IPS-18a (cell line): ENCODE measurements around the gene SPEM2.
A peak's percentile ranks its signal among the peaks of the same experiment; 100 is the strongest.

Experiments
- H3K27ac ChIP-seq: one replicate; pipeline ENCODE4 v1.5.1; 2013; ENCODE audit warnings: low read length
- H3K27me3 ChIP-seq: one replicate; pipeline ENCODE4 v1.6.1; 2013; ENCODE audit warnings: mild to moderate bottlenecking, low read length; ENCODE audit not compliant: control insufficient read depth, insufficient read depth
- H3K36me3 ChIP-seq: one replicate; pipeline ENCODE4 v1.6.1; 2013; ENCODE audit warnings: low read depth, low read length; ENCODE audit not compliant: control insufficient read depth
- H3K4me1 ChIP-seq: one replicate; pipeline ENCODE4 v1.6.1; 2013; ENCODE audit warnings: low read depth, low read length; ENCODE audit not compliant: control insufficient read depth
- H3K4me3 ChIP-seq: one replicate; pipeline ENCODE4 v1.5.1; 2013; ENCODE audit warnings: low read length
- H3K9ac ChIP-seq: one replicate; pipeline ENCODE4 v1.6.1; 2013; ENCODE audit warnings: mild to moderate bottlenecking, low read length, moderate library complexity
- H3K9me3 ChIP-seq: one replicate; pipeline ENCODE4 v1.6.1; 2013; ENCODE audit warnings: low read depth, low read length; ENCODE audit not compliant: control insufficient read depth

Gene SPEM2

GRCh38 chr17:7427549-7427948 is 2.1 kb downstream of the SPEM2 start:
- H3K9me3 ChIP-seq: no peaks in the 10 kb centered on the region
- no peak overlapping the region for H3K9ac ChIP-seq
- no peaks in the 10 kb centered on the region for H3K36me3 ChIP-seq
- no peak overlapping the region for H3K27ac ChIP-seq
- no peaks in the 10 kb centered on the region for H3K4me1 ChIP-seq
- no peak overlapping the region for H3K4me3 ChIP-seq
- no peaks in the 10 kb centered on the region for H3K27me3 ChIP-seq

GRCh38 chr17:7428557-7428956 is 3.1 kb downstream of the SPEM2 start, which contains the start of gene SPEM3:
SPEM3 (plus strand) TSS chr17:7428857; CDS start chr17:7428903, 46 bp downstream.
- Histone ChIP-seq H3K27me3 (no peaks in the 10 kb centered on the region), H3K4me3 (no peak within 1 kb of the TSS), H3K27ac (no peak within 1 kb of the TSS), H3K9ac (no peak within 1 kb of the TSS), H3K4me1 (no peaks in the 10 kb centered on the region), H3K9me3 (no peaks in the 10 kb centered on the region), H3K36me3 (no peaks in the 10 kb centered on the region)

- H3K4me3 ChIP-seq: no peak overlapping the region
- H3K9ac ChIP-seq: no peak overlapping the region
- no peak overlapping the region for H3K27ac ChIP-seq
- no peaks in the 10 kb centered on the region for H3K27me3 ChIP-seq
- H3K9me3 ChIP-seq: no peaks in the 10 kb centered on the region
- H3K36me3 ChIP-seq: no peaks in the 10 kb centered on the region
- no peaks in the 10 kb centered on the region for H3K4me1 ChIP-seq
Observed at GRCh38 chr17:7429722-7430121, 4.3 kb downstream of the SPEM2 start.

GRCh38 chr17:7431231-7431630 is 5.8 kb downstream of the SPEM2 start:
- Histone ChIP-seq H3K27me3 (peaks cover 9% of the 10 kb centered on the region), H3K9ac (no peak overlapping the region), H3K4me3 (no peak overlapping the region), H3K27ac (no peak overlapping the region), H3K9me3 (no peaks in the 10 kb centered on the region), H3K36me3 (no peaks in the 10 kb centered on the region), H3K4me1 (peaks cover 6% of the 10 kb centered on the region)

- Histone ChIP-seq H3K36me3 (no peaks in the 10 kb centered on the region), H3K4me1 (peaks cover 7% of the 10 kb centered on the region), H3K9ac (no peak overlapping the region), H3K9me3 (no peaks in the 10 kb centered on the region), H3K27ac (no peak overlapping the region), H3K27me3 (peaks cover 16% of the 10 kb centered on the region), H3K4me3 (no peak overlapping the region)
Observed at GRCh38 chr17:7432296-7432695, 6.9 kb downstream of the SPEM2 start.

- peaks cover 43% of the 10 kb centered on the region for H3K27me3 ChIP-seq
- no peaks in the 10 kb centered on the region for H3K9me3 ChIP-seq
- H3K4me1 ChIP-seq: peaks cover 15% of the 10 kb centered on the region
- H3K4me3 ChIP-seq: peak overlapping the region; percentile 91
- H3K36me3 ChIP-seq: no peaks in the 10 kb centered on the region
- no peak overlapping the region for H3K27ac ChIP-seq
- peak overlapping the region; percentile 66 for H3K9ac ChIP-seq
Observed at GRCh38 chr17:7435676-7436555, 10.5 kb downstream of the SPEM2 start.

DNA sequence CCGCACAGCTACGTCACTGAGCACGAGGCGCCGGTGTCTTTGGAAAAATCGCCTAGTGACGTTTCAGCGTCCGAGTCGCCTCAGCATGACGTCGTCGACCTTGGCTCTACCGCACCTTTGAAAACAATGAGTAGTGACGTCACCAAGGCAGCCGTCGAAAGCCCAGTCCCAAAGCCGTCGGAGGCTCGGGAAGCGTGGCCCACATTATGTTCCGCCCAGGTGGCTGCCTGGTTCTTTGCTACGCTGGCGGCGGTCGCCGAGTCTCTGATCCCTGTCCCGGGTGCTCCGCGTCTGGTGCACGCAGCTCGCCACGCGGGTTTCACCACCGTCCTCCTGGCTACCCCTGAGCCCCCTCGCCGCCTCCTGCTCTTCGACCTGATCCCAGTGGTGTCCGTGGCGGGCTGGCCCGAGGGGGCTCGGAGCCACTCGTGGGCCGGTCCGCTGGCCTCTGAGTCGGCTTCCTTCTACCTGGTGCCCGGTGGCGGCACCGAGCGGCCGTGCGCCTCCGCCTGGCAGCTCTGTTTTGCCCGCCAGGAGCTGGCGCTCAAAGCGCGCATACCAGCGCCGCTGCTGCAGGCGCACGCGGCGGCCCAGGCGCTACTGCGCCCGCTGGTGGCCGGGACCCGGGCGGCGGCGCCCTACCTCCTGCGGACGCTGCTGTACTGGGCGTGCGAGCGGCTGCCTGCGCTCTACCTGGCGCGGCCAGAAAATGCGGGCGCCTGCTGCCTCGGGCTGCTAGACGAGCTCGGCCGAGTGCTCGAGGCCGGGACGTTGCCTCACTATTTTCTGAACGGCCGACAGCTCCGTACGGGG is 11.3 kb downstream of the SPEM2 start:
- H3K27ac ChIP-seq: no peak overlapping the region
- peaks cover 23% of the 10 kb centered on the region for H3K4me1 ChIP-seq

DNA sequence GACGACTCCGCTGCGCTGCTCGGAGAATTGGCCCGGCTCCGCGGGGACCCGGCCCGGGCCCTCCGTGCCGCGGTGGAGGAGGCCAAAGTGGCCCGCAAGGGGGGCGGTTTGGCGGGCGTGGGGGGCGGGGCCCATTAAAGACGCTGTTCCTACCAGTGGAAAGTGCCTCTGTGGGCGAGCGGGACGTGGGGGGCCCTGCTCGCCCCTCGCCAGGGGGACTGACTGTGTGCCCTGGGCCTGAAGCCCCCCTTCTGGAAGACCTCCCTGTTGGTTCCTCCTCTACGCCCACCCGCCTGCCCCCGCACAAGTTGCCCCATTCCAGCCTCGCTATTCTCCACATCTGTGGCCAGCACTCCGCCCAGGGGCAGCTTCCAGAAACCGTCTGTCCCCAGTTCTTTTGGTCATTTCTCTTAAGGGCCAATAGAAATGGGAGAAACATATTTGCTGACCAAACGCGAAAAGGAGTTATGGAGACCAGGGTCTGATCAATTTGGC is 12.0 kb downstream of the SPEM2 start:
- Histone ChIP-seq H3K9me3 (no peaks in the 10 kb centered on the region), H3K27ac (no peak overlapping the region), H3K4me1 (peaks cover 23% of the 10 kb centered on the region), H3K4me3 (peak overlapping the region; percentile 91), H3K27me3 (peaks cover 56% of the 10 kb centered on the region), H3K9ac (no peak overlapping the region), H3K36me3 (no peaks in the 10 kb centered on the region)

More for the DNA sequence above, 11.3 kb downstream of the SPEM2 start:
- H3K9ac ChIP-seq: peak overlapping the region; percentile 66
- H3K4me3 ChIP-seq: peak overlapping the region; percentile 91
- H3K9me3 ChIP-seq: no peaks in the 10 kb centered on the region
- no peaks in the 10 kb centered on the region for H3K36me3 ChIP-seq
- peaks cover 50% of the 10 kb centered on the region for H3K27me3 ChIP-seq

DNA sequence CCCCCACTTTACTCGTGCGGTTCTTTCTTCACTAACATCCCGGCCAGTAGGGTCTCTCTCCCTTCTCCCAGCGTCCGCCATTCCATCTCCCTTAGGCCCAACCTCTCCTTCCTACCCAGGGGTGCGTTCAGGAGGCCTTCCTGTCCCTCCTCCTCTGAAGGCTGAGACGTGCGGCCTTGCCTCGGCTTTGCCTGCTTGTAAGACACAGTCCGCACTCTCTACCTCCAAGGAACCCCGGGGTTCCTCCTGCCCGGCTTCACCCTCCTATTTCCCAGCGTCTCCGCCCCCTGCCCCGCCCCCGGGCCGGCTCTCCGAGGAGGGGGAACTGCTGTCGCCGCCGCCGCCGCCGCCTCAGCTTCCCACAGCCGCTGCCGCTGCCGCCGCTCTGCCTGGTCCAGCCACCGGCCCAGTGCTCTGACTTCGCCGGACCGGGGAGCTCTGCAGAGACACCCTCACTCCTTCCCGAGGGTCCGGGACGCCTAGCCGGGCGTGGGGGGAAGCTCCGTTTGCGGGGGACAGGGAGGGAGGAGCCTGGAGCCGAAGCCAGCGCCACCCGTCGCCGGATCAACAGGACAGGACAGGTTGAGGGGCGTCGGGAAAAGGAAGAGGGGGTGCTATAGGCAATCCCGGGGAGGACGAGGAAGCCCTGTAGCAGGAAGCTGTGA is 12.7 kb downstream of the SPEM2 start:
- no peak overlapping the region for H3K27ac ChIP-seq
- no peaks in the 10 kb centered on the region for H3K36me3 ChIP-seq
- no peak overlapping the region for H3K9ac ChIP-seq
- H3K9me3 ChIP-seq: no peaks in the 10 kb centered on the region
- H3K4me1 ChIP-seq: peaks cover 23% of the 10 kb centered on the region
- H3K27me3 ChIP-seq: peaks cover 61% of the 10 kb centered on the region
- H3K4me3 ChIP-seq: peak overlapping the region; percentile 91

GRCh38 chr17:7438656-7439460 is 13.4 kb downstream of the SPEM2 start:
- Histone ChIP-seq H3K27ac (no peak overlapping the region), H3K9me3 (no peaks in the 10 kb centered on the region), H3K9ac (no peak overlapping the region), H3K36me3 (no peaks in the 10 kb centered on the region), H3K27me3 (peaks cover 67% of the 10 kb centered on the region), H3K4me3 (peak overlapping the region; percentile 91), H3K4me1 (peaks cover 23% of the 10 kb centered on the region)
